Activated CD4-positive, alpha-beta memory T cell treated with anti-CD3 and anti-CD28 coated beads, Interleukin-2, amount 10 ng/mL, durations not matched to agents 7 days and 5 days (primary cell): ENCODE measurements around the gene ARID4B. TPM values are rescaled to one million over a fixed set of nuclear protein-coding genes. Genes with fewer than 3 reads are reported as not detected.
A peak's percentile ranks its signal among the peaks of the same experiment; 100 is the strongest.
"Not testable (repeated sequence)": the region's sequence is repeated elsewhere in the genome, so short reads cannot be mapped to it uniquely, and the experiment has no call there.

Experiments used
- CTCF ChIA-PET: fragments of 350-600 bp; sonication (Branson Sonifier 250); formaldehyde crosslinking; loops from one replicate; lab custom pipeline; 2021; ENCODE audit warnings: antibody characterized with exemption, inconsistent platforms; lab: Charles Lee
- POLR2A ChIA-PET: fragments of 350-600 bp; sonication (Branson Sonifier 250); formaldehyde crosslinking; loops from one replicate; lab custom pipeline; 2021; ENCODE audit warnings: antibody characterized with exemption; lab: Charles Lee
- DNase-seq: peaks from one replicate; pipeline ENCODE4 v3.0.0-alpha.2; 2020
- H3K27ac Mint-ChIP-seq: one replicate; pipeline ENCODE4 v1.8.0; 2021; ENCODE audit warnings: mild to moderate bottlenecking, mixed read lengths
- H3K27me3 Mint-ChIP-seq: one replicate; pipeline ENCODE4 v1.8.0; 2021; ENCODE audit warnings: mixed read lengths
- H3K36me3 Mint-ChIP-seq: one replicate; pipeline ENCODE4 v1.8.0; 2021; ENCODE audit warnings: low read depth, mixed read lengths
- H3K4me1 Mint-ChIP-seq: one replicate; pipeline ENCODE4 v1.8.0; 2021; ENCODE audit warnings: mixed read lengths
- H3K4me3 Mint-ChIP-seq: one replicate; pipeline ENCODE4 v1.8.0; 2021; ENCODE audit warnings: mild to moderate bottlenecking, mixed read lengths
- H3K9me3 Mint-ChIP-seq: one replicate; pipeline ENCODE4 v1.8.0; 2021; ENCODE audit warnings: mixed read lengths
- total RNA-seq, 2 experiments: library from RNA; stranded (reverse); gene quantifications; one replicate each; pipeline ENCODE4 v1.2.3, GENCODE V29; 2021

Gene ARID4B
- total RNA-seq, 2 experiments from 2014 or later = 54.1 to 56.1 TPM

DNA sequence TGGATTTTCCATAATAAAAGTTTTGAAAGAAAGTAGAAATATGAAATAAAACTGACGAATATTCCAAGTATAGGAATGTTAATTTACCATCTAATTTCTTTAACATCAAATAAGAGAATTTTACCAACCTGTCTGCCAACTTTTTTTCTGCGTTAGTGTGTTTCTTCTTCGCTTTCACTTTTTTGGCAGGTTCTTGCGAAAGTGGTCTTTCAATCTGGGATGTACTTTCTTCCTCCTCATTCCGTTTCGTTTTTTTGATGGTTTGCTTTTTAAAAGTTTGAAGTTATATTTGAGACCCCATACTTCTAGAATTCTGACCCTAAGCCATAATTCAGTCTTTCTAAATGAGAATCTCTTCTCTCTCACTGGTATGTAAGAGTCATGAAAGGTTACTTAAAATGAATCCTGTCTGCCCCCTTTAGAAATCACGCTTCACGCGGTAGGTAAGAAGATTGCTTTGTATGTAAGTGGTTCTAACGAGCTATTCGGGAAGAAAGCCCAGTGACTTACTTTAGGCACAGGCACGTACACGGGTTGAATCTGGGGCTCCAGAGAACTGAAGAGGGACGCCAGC is 167.5 kb downstream of the ARID4B start:
- peak overlapping the region; percentile 95 for H3K27ac Mint-ChIP-seq
- peak overlapping the region; percentile 98 for H3K4me3 Mint-ChIP-seq
- no peaks in the 10 kb centered on the region for H3K27me3 Mint-ChIP-seq
- no peak for DNase-seq
- ChIA-PET CTCF (interaction anchor here (0.7 to 1.9 kb wide), 10 partner anchors 11 to 661 kb away, joined by 3 to 19 read pairs (median 4); no protein-coding TSS in a partner anchor), POLR2A (interaction anchor here (0.6 to 3.5 kb wide), 43 partner anchors 8 to 682 kb away, joined by 3 to 36 read pairs (median 4); partner anchors contain the start of genes ARID4B, B3GALNT2, GGPS1 and IRF2BP2)
- peaks cover 3% of the 10 kb centered on the region for H3K9me3 Mint-ChIP-seq
- peaks cover 26% of the 10 kb centered on the region for H3K4me1 Mint-ChIP-seq
- H3K36me3 Mint-ChIP-seq = peaks cover 24% of the 10 kb centered on the region

DNA sequence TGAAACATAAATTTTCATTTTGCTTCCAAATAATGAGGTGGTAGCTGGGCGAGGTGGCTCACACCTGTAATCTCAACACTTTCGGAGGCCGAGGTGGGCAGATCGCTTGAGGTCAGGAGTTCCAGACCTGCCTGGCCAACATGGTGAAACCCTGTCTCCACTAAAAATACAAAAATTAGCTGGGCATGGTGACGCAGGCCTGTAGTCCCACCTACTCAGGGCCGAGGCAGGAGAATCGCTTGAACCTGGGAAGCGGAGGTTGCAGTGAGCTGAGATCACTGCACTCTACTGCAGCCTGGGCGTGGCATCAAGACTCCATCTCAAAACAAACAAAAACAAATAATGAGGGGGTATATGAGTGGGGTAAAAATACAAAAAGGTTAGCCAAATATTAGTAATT is 168.0 kb downstream of the ARID4B start:
- CTCF ChIA-PET = interaction anchor here (0.9 to 1.9 kb wide), 4 partner anchors 12 to 345 kb away, joined by 3 to 19 read pairs (median 4); no protein-coding TSS in a partner anchor
- H3K27me3 Mint-ChIP-seq, H3K9me3 Mint-ChIP-seq, DNase-seq: not testable (repeated sequence)
- H3K4me3 Mint-ChIP-seq = peak overlapping the region; percentile 98
- peaks cover 22% of the 10 kb centered on the region for H3K36me3 Mint-ChIP-seq
- POLR2A ChIA-PET = interaction anchor here (1.0 to 3.5 kb wide), 12 partner anchors 9 to 548 kb away, joined by 3 to 36 read pairs (median 6); partner anchors contain the start of genes ARID4B, GGPS1 and TOMM20
- peaks cover 26% of the 10 kb centered on the region for H3K4me1 Mint-ChIP-seq
- H3K27ac Mint-ChIP-seq = peak overlapping the region; percentile 95

DNA sequence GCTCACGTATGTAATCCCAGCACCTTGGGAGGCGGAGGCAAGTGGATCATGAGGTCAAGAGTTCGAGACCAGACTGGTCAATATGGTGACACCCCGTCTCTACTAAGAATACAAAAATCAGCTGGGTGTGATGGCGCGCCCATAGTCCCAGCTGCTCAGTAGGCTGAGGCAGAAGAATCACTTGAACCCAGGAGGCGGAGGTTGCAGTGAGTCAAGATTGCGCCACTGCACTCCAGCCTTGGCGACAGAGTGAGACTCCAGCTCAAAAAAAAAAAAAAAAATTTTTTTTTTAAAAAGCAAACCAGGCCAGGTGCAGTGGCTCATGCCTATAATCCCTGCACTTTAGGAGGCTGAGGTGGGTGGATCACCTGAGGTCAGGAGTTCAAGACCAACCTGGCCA is 168.7 kb downstream of the ARID4B start:
- H3K4me3 Mint-ChIP-seq = peak overlapping the region; percentile 98
- CTCF ChIA-PET = interaction anchor here (0.7 to 1.1 kb wide), 2 partner anchors 172 to 256 kb away, joined by 4 to 6 read pairs; no protein-coding TSS in a partner anchor
- peaks cover 30% of the 10 kb centered on the region for H3K4me1 Mint-ChIP-seq
- POLR2A ChIA-PET = interaction anchor here (0.7 to 2.8 kb wide), 5 partner anchors 10 to 751 kb away, joined by 3 to 25 read pairs (median 10); partner anchors contain the start of genes ARID4B and GGPS1
- H3K36me3 Mint-ChIP-seq = peaks cover 24% of the 10 kb centered on the region
- H3K27ac Mint-ChIP-seq, H3K9me3 Mint-ChIP-seq, DNase-seq, H3K27me3 Mint-ChIP-seq: not testable (repeated sequence)

DNA sequence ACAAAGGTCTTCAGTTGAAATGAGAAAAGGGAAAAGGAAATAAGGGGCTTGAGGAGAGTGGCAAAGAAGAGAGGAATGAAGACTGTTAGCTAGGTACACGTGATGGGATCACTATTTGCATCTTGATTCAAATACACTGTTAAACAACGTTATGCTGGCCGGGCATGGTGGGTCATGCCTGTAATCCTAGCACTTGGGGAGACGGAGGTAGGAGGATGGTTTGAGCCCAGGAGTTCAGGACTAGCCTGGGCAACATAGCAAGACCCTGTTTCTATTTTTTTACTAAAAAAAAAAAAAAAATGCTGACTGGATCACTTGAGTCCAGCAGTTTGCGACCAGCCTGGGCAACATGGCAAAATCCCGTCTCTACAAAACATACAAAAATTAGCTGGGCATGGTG is 169.3 kb downstream of the ARID4B start:
- Mint-ChIP-seq H3K9me3 (no peaks in the 10 kb centered on the region), H3K27ac (no peak overlapping the region), H3K4me3 (peak overlapping the region; percentile 9), H3K27me3 (no peaks in the 10 kb centered on the region), H3K36me3 (peaks cover 27% of the 10 kb centered on the region), H3K4me1 (peaks cover 31% of the 10 kb centered on the region)
- ChIA-PET POLR2A (interaction anchor here (0.7 to 2.8 kb wide), 3 partner anchors 10 to 750 kb away, joined by 3 to 10 read pairs (median 3); no protein-coding TSS in a partner anchor), CTCF (interaction anchor here (0.7 to 1.1 kb wide), 2 partner anchors 173 to 257 kb away, joined by 4 to 6 read pairs; no protein-coding TSS in a partner anchor)
- no peak for DNase-seq

DNA sequence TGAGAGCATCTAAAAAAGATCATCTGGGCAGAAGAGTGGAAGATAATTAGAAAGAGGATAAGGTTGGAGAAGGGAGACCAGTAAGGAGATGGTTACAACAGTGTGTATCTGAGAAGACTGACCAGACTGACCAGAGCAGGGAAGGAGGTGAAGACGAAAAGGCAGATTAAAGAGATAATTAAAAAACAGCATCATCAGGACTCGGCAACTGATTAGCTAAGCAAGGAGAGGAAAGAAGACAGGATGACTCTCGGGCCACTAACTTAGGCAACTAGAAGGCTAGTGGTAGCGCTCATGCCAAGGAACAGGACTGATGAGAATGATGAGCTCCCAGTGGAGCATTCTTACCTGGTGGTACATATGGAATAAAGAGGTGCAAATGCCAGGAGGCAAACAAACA is 170.8 kb downstream of the ARID4B start:
- H3K4me1 Mint-ChIP-seq = peaks cover 30% of the 10 kb centered on the region
- DNase-seq = no peak
- H3K4me3 Mint-ChIP-seq = no peak overlapping the region
- no peak overlapping the region for H3K27ac Mint-ChIP-seq
- CTCF ChIA-PET = interaction anchor here (1.0 to 1.7 kb wide), 3 partner anchors 10 to 260 kb away, joined by 3 to 6 read pairs (median 4); no protein-coding TSS in a partner anchor
- no peaks in the 10 kb centered on the region for H3K27me3 Mint-ChIP-seq
- H3K9me3 Mint-ChIP-seq = no peaks in the 10 kb centered on the region
- POLR2A ChIA-PET = interaction anchor here (0.6 to 1.6 kb wide), 3 partner anchors 13 to 28 kb away, joined by 3 to 6 read pairs (median 4); partner anchors contain the start of gene TOMM20
- H3K36me3 Mint-ChIP-seq = peaks cover 41% of the 10 kb centered on the region

DNA sequence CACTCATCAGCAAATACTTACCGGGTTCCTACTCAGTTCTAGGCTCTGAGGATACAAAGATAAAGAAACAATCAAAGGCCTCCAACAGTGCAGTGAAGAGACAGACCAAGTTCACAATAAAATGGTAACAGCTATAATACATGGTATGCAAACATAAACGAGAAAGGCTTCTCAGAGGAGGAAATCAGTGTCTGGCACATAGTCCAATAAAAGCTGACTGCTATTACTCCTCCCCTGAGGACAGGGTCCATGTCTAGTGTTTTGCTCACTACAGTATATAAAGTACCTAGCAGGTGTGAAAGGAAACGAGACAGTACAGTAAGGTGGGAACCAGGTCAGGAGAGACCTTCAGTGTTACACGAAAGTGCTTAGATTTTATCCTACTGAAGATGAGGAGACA is 171.2 kb downstream of the ARID4B start:
- Mint-ChIP-seq H3K4me3 (no peak overlapping the region), H3K27ac (no peak overlapping the region), H3K9me3 (no peaks in the 10 kb centered on the region), H3K27me3 (no peaks in the 10 kb centered on the region), H3K4me1 (peaks cover 26% of the 10 kb centered on the region), H3K36me3 (peaks cover 41% of the 10 kb centered on the region)
- no peak for DNase-seq
- ChIA-PET POLR2A (interaction anchor here (1.3 to 1.6 kb wide), 2 partner anchors 12 to 28 kb away, joined by 3 to 6 read pairs; partner anchors contain the start of gene TOMM20), CTCF (interaction anchor here (1.0 to 1.7 kb wide), 5 partner anchors 10 to 260 kb away, joined by 3 to 6 read pairs (median 3); partner anchors contain the start of gene TOMM20)

DNA sequence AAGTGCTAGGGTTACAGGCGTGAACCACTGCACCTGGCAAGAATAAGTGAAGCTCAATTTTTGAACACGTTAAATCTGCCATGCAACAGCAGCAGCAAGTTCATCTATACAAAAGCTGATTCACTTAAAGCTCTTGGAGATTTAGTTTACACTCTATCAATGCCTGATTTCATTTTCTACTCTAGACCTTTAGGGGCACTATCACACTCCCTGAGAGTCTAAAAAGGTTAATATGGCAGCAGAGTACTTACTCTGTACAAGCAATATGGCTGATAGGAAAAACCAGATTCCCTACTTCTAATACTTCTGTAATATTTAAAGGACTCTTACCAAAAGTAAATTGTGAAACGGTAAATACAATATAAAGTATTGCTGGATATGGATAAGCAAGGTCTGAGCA is 171.7 kb downstream of the ARID4B start:
- ChIA-PET CTCF (interaction anchor here (0.5 to 1.7 kb wide), 7 partner anchors 11 to 261 kb away, joined by 3 to 6 read pairs (median 3); partner anchors contain the start of gene TOMM20), POLR2A (interaction anchor here (1.6 kb wide), 1 partner anchor 12 kb away, joined by 6 read pairs; no protein-coding TSS in a partner anchor)
- no peak overlapping the region for H3K4me3 Mint-ChIP-seq
- H3K36me3 Mint-ChIP-seq = peaks cover 45% of the 10 kb centered on the region
- H3K9me3 Mint-ChIP-seq = no peaks in the 10 kb centered on the region
- no peaks in the 10 kb centered on the region for H3K27me3 Mint-ChIP-seq
- no peak for DNase-seq
- H3K27ac Mint-ChIP-seq = no peak overlapping the region
- peaks cover 27% of the 10 kb centered on the region for H3K4me1 Mint-ChIP-seq

DNA sequence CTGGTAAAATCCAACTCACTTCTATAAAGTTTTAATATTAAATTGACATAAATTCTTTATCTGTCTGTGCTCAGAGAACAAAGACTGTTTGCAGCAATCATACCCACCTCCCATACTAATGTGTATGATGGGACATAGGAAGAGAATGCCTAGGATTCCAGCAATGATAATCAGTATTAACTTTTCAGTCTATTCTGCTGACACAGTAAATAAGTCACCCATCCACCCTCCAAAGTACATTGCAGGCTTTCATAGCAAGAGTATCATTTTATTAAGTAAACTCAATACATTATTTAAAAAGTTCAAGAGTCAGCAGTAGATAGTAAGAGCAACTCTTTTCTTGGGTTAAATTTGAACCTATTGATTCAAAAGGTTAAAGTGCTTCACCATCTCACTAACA is 175.7 kb downstream of the ARID4B start:
- ChIA-PET POLR2A (interaction anchor here (1.6 kb wide), 1 partner anchor 15 kb away, joined by 3 read pairs; no protein-coding TSS in a partner anchor), CTCF (interaction anchor here (0.8 kb wide), 1 partner anchor 17 kb away, joined by 3 read pairs; no protein-coding TSS in a partner anchor)
- peaks cover 25% of the 10 kb centered on the region for H3K4me1 Mint-ChIP-seq
- H3K36me3 Mint-ChIP-seq = peaks cover 60% of the 10 kb centered on the region
- no peaks in the 10 kb centered on the region for H3K9me3 Mint-ChIP-seq
- no peak overlapping the region for H3K4me3 Mint-ChIP-seq
- DNase-seq = no peak
- H3K27me3 Mint-ChIP-seq = no peaks in the 10 kb centered on the region
- no peak overlapping the region for H3K27ac Mint-ChIP-seq

DNA sequence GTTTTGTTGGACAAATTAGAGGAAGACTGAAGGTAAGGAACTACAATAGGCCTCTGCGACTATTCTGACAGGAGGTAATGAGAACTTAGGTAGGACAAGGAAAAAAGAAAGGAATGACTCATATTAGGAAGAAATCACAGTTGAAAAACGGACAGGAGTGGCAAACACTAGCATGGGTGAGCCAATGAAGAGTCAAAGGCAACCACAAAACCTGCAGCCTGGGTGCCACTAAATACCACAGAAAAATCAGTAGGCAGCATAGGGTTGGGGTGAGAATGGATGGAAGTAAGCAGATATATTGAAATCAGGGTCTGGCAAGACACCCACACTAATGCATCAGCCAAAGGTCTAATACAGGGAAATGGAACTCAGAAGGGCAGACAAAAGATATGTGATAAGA is 176.9 kb downstream of the ARID4B start:
- Mint-ChIP-seq H3K27ac (no peak overlapping the region), H3K27me3 (no peaks in the 10 kb centered on the region), H3K4me3 (no peak overlapping the region), H3K9me3 (no peaks in the 10 kb centered on the region), H3K4me1 (peaks cover 25% of the 10 kb centered on the region), H3K36me3 (peaks cover 67% of the 10 kb centered on the region)
- no peak for DNase-seq
- CTCF ChIA-PET = no interaction called here
- POLR2A ChIA-PET = interaction anchor here (2.4 kb wide), 1 partner anchor 10 kb away, joined by 10 read pairs; the partner anchor contains the start of gene RBM34

DNA sequence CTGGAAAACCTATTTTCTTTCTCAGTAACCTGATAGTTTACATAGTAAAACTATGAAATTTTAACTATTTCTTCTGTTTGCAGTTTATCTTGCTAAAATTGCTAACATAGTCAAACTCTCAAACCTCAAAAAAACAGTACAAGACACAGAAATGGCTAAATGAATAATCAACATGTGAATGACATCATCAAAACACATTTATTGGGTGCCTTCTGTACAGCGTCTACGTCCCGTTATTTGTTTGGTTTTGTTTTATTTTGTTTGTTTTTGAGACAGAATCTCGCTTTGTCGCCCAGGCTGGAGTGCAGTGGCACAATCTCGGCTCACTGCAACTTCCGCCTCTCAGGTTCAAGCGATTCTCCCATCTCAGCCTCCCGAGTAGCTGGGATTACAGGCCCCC is 178.2 kb downstream of the ARID4B start:
- DNase-seq = no peak
- no peak overlapping the region for H3K4me3 Mint-ChIP-seq
- H3K4me1 Mint-ChIP-seq = peaks cover 25% of the 10 kb centered on the region
- H3K27ac Mint-ChIP-seq = no peak overlapping the region
- POLR2A ChIA-PET = interaction anchor here (2.4 kb wide), 1 partner anchor 11 kb away, joined by 10 read pairs; the partner anchor contains the start of gene RBM34
- no peaks in the 10 kb centered on the region for H3K27me3 Mint-ChIP-seq
- H3K9me3 Mint-ChIP-seq = no peaks in the 10 kb centered on the region
- CTCF ChIA-PET = interaction anchor here (0.7 to 1.5 kb wide), 2 partner anchors 11 to 17 kb away, joined by 3 read pairs; partner anchors contain the start of gene RBM34
- peaks cover 77% of the 10 kb centered on the region for H3K36me3 Mint-ChIP-seq

DNA sequence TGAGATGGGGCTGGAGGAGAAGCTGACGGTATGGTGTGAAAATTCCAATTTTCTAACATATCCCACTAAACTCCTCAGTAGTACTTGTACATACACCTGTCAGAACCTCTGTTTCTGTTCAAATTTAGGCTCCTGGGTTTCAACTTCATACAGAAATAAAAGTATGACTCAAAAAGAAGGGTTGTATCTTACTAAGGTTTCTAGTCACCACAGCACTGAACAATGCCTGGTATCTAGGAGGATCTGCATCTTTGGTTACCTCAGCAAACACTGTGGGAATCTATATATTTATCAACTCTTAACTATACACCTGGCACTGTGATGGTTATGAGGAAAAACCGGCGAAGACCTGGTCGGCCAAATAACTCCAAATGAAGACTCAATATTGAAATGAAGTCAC is 180.7 kb downstream of the ARID4B start:
- Mint-ChIP-seq H3K9me3 (no peaks in the 10 kb centered on the region), H3K36me3 (peaks cover 73% of the 10 kb centered on the region), H3K4me1 (peaks cover 19% of the 10 kb centered on the region), H3K27me3 (no peaks in the 10 kb centered on the region), H3K4me3 (no peak overlapping the region), H3K27ac (no peak overlapping the region)
- no peak for DNase-seq
- ChIA-PET POLR2A (interaction anchor here (2.5 kb wide), 1 partner anchor 13 kb away, joined by 12 read pairs; the partner anchor contains the start of gene RBM34), CTCF (no interaction called here)

DNA sequence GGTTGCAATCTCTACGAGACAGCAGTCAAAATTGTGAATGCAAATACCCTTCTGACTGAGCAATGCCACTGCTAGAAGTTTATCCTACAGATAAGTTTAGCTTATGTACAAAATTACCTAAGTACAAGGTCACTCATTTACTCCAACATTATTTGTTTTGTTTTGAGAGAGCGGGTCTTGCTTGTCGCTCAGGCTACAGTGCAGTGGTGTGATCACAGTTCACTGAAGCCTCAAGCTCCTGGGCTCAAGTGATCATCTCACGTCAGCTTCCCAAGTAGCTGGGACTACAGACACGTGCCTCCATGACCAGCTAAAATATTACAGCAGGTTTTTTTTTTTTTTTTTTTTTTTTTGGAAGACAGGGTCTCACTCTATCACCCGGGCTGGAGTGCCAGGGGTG is 182.3 kb downstream of the ARID4B start:
- Mint-ChIP-seq H3K4me1 (peaks cover 9% of the 10 kb centered on the region), H3K36me3 (peaks cover 77% of the 10 kb centered on the region), H3K27ac (no peak overlapping the region), H3K9me3 (no peaks in the 10 kb centered on the region), H3K4me3 (no peak overlapping the region), H3K27me3 (no peaks in the 10 kb centered on the region)
- ChIA-PET POLR2A (interaction anchor here (0.6 to 2.5 kb wide), 3 partner anchors 12 to 871 kb away, joined by 3 to 12 read pairs (median 3); partner anchors contain the start of gene RBM34), CTCF (interaction anchor here (1.7 kb wide), 1 partner anchor 13 kb away, joined by 6 read pairs; no protein-coding TSS in a partner anchor)
- no peak for DNase-seq
